GM21515 (cell line): Measurements from ENCODE around the gene GNB1L.
"Not testable (repeated sequence)": the region's sequence is repeated elsewhere in the genome, so short reads cannot be mapped to it uniquely, and the experiment has no call there.

Source experiments
- ATAC-seq: cut with Tn5 transposase; IDR thresholded peaks from one replicate; pipeline ENCODE4 v1.9.1; 2021; ENCODE audit not compliant: unreplicated experiment

The GNB1L gene

GRCh38 chr22:19784384-19785175 lies 70.1 kb downstream of the GNB1L start:
- ATAC-seq, result no peak

GRCh38 chr22:19783586-19784383 lies 70.9 kb downstream of the GNB1L start:
- ATAC-seq, result no peak

- ATAC-seq, result no peak
Observed at GRCh38 chr22:19782533-19782932, 72.1 kb downstream of the GNB1L start.

DNA sequence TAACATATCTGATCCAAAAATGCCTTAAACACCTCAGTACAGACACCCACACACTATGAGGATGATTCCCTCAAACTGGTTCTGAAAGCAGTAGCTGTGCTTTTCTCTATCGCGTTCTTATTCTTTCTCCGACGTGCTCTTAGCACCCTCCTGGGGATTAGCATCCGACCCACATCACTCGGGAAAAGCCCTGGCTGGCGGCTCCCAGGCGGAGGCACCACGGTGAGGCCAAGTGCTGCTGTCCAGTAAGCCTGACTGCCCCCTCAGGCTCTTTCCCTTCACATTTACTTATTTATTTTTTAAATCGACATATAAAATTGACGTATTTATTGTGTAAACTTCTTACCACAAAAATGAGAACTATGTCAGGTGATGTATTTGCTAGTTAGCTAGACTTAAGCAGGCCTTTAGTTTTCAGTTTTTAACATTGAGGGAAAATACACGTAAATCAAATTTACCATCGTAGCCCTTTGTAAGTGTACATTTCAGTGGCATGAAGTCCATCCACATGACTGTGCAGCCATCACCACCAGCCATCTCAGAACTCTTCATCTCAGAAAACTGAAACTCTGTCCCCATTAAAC lies 74.9 kb downstream of the GNB1L start:
- no peak for ATAC-seq

DNA sequence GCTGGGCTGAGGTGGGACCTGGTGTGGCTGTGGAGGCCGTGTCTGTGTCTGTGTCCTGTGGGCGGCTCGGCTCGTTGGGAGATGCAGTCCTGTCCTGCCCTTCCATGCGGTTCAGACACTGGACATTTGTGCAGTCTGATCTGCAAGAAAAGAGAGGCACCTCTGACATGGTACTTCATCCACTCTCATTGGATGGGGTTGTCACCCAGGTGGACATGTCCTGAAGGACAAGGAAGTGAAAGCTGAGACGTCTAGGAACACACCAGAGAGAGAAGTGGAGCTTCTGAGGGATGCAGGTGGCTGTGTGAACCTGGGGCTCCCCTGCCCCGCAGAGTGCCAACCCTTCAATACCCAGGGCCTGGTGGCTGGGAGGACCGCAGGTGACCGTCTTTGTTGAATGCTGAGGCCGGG lies 75.7 kb downstream of the GNB1L start:
- ATAC-seq, result no peak

DNA sequence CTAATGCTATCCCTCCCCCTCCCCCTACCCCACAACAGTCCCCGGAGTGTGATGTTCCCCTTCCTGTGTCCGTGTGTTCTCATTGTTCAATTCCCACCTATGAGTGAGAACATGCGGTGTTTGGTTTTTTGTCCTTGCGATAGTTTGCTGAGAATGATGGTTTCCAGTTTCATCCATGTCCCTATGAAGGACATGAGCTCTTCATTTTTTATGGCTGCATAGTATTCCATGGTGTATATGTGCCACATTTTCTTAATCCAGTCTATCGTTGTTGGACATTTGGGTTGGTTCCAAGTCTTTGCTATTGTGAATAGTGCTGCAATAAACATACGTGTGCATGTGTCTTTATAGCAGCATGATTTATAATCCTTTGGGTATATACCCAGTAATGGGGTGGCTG lies 77.5 kb downstream of the GNB1L start:
- ATAC-seq, result not testable (repeated sequence)

DNA sequence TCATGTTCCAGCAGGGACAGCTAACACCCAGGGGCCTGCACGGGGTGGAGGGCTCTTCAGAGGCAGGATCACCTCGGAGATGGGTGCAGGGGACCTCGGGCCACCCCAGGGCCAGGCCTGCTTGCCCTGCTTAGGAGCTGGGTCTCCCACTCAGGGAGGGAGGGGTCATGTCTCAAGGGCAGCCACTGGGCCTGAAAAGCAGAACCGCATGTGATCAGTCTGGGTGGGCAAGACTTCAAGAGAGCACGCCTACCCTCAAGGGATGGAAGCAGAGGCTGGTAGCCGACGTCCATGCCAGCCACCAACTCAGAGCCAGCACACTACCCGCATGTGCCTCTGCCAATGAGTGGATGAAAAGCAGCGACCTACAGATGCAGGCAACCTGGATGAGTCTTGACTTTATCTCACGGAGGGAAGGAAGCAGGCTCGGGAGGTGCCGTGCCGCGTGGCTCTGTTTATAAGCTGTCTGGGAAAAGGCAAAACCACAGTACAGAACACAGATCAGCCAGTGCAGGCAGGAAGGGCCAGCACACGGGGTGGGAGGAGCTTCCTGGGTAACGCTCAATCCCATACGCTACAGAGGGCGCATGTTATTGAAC lies 78.1 kb downstream of the GNB1L start:
- ATAC-seq, result no peak

DNA sequence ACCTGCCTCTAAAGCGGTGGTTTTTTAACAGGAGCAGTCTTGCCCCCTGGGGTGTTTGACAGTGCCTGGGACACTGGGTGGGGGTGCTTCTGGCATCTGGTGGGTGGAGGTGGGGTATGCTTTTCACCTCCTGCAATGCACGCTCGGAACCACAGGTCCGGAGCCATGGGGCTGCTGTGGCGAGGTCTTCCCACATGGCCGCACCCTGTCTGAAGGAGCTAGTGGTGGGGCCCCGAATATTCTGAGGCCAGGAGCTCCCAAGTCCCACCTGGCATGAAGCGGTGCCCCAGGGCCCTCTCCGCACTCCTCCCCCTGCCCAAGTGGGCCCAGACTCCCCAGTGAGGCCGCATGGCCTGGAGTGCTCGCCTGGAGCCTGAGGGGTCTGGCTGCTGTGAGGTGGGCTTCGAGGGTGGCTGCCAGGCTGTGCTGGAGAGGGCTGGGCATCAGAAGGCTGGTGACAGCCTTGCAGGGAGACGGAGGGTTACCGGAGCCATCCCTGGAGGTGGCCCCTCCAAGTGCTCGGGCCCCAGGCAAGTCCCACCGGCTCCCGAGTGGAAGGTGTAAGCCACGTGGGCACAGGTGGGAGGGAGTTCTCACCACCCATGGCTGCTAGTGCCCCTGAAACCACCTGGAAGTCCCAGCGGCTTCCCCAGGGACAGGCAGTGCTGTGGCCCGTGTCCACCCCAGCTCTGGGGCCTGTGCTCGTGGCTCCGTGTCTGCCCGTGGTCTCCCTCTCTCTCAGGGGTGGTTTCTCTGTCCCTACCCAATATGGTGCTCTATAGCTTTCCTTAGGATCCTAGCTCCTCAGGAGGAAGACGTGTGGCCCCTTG lies 79.0 kb downstream of the GNB1L start:
- no peak for ATAC-seq

DNA sequence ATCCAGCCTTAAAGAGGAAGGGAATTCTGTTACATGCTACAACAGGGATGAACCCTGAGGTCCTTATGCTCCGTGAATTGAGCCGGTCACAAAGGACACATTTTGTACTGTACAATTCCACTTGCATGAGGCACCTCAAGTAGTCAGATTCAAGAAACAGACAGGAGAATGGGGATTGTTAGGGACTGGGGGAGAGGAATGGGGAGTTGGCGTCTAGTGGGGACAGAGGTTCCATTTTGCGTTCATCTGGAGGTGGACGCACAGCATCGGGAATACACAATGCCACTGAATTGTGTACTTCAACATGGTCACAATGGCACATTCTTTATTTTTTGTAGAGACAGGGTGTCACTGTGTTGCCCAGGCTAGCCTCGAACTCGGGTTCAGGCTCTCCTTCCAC lies 80.0 kb downstream of the GNB1L start:
- no peak for ATAC-seq

DNA sequence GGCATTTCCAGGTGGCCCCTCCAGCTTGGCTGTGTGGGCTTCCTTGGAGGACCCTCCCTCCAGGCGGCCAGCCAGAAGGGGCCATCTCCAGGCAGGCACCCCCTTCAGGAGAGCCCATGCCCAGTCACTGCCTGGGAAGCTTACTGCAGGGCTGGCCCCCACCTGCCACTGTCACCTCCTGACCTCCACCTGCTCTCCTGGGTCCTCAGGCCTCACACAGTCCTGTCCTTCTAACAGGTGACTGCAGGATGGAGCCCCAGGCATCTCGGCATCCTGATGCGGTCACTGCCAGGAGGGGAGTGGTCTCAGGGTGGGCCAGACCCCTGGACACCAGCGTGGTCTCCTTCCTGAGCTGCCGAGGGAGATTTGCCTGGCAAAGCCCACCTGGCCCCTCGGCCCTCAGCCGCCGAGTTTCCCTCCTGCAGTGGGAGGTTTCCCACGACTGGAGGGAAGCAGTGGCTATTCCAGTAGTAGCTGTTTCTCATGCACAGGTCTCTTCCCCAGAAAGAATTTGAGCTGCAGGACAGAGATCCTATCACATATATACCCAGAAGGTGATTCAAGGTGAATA lies 81.1 kb downstream of the GNB1L start:
- no peak for ATAC-seq

DNA sequence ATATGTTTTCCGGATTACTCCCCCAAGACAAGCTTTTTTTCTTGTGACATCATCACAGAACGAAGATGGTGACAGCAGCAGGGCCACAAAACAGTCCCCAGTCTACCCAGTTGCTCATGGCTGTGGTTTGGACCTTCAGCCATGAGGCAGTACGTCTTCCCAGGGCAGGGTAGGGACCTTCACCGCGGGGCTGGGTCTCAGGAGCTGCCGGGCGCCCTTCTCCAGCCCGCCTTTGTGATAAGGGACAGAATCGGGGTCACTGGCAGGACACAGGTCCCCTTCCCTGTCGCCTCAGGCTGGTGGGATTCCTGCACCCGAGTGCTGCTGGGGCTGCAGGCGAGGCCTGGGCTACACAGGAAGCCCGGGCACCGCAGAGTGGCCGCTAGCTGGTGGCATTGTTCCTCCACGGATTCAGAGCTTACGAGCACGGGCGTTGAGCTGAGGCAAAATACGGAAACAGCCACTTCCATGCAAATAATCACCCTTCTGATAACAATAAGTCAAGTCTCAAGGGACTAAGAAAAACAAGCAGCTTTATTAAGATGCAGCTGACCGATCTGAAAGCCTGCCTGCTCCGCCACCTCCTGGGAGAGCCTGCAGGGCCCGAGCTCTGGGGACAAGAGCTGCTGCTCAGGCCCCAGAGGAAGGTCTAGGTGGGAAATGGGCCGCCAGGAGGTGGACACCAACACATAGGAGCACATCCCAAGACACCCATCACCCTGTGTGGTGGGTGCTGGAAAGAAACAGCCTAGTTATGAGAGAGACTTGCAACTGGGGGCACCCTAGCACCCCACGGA lies 81.8 kb downstream of the GNB1L start:
- peak; percentile 55 for ATAC-seq

GRCh38 chr22:19772422-19772672 lies 82.3 kb downstream of the GNB1L start:
- ATAC-seq, result no peak

GRCh38 chr22:19770349-19771220 lies 84.1 kb downstream of the GNB1L start:
- no peak for ATAC-seq

GRCh38 chr22:19769393-19769715 lies 85.3 kb downstream of the GNB1L start:
- no peak for ATAC-seq

DNA sequence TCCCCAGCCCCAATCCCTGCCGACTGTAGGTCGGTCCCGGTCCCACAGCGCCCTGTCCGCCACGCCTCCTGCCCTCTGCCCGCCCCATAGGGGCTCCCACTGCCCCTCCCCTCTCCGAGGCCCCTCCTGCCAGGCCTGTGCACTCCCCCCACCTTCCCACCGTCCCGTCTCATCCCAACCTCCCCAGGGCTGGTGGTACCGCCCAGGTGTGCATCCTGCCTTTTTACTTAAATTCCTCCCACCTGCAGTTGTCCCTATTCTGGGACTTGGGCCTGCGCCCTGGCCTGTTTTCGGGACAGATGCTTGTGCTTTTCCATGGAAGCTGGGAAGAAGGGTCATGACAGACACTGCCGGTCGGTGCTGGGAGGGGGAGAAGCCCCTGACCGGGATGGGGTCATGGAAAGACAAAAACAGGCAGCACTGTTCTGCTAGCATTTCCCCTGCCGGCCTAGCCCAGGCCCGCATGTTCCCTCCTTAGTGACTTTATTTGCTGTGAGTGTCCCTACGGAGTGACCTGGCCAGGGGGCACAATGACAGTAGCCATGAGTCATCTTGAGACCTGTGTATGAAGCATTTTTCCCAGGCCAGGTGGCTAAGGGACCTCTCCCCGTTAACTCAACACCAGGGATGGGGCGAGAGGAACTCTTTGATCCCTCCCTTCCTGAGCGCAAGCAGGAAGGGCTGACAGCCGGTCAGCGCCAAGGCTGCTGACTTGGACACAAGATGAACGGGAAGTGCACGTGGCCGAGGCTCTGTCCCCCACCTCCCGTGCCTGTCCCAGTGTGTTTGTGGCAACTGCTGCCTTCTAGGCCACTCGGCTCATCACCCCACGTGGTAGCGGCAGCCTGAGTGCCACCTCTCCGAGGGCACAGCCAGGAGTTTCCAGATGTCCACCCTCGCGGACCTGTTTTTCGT lies 87.0 kb downstream of the GNB1L start:
- no peak for ATAC-seq

DNA sequence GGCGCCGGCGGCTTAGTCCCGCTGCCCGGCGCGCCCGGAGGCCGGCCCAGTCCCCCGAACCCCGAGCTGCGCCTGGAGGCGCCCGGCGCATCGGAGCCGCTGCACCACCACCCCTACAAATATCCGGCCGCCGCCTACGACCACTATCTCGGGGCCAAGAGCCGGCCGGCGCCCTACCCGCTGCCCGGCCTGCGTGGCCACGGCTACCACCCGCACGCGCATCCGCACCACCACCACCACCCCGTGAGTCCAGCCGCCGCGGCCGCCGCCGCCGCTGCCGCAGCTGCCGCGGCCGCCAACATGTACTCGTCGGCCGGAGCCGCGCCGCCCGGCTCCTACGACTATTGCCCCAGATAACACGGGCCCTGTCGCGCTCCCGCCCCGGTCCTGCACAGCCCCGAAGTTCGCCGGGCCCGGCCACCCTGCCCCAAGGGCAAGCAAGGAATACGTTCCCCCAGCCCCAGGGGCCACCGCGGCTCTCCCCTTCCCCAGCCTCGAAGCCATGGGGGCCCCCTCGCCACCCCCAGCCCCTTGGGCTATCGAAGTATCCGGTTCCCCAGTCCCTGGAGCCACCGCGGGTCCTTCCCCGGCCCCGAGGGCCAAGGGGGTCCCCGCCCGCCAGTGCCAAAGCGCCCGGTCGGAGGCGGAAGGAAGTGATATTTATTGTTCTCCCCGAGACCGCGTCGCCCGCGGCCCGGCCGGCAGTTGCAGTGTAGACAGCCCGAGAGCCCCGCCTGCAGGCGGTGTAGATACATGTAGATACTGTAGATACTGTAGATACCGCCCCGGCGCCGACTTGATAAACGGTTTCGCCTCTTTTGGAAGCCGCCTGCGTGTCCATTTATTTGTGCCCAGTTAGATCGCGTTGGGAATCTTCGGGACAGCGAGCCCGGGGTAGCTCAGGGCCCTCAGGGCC lies 87.9 kb downstream of the GNB1L start:
- no peak for ATAC-seq

DNA sequence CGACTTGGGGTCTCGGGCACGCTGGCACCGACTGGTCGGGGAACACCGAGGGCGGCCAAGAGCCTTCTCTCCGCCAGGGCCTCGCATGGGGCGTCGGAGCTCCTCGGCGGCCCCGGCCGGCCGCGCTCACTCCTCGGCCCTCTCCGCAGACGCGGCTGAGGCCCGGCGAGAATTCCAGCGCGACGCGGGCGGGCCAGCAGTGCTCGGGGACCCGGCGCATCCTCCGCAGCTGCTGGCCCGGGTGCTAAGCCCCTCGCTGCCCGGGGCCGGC lies 88.5 kb downstream of the GNB1L start:
- no peak for ATAC-seq
